Body of pancreas (tissue), 4 donors: ENCODE data around the gene CFAP157.

ENCODE experiments used
- POLR2A ChIP-seq, 3 donors: fragments of 450-650 bp; IDR thresholded peaks; one replicate each; pipeline ENCODE4 v1.6.1; 2016; ENCODE audit warnings: antibody characterized with exemption in 3 of 3, mild to moderate bottlenecking in 2 of 3
- TF ChIP-seq, protein P1 (sequence below), 7 experiments: fragments of 450-650 bp in 4 of 7; fragments of 200-600 bp in 3 of 7; sonication (generic) in 3 of 7; IDR thresholded peaks; one replicate each; pipeline ENCODE4 v1.5.1; 2016 to 2019; ENCODE audit warnings: antibody characterized with exemption in 7 of 7

DNA sequence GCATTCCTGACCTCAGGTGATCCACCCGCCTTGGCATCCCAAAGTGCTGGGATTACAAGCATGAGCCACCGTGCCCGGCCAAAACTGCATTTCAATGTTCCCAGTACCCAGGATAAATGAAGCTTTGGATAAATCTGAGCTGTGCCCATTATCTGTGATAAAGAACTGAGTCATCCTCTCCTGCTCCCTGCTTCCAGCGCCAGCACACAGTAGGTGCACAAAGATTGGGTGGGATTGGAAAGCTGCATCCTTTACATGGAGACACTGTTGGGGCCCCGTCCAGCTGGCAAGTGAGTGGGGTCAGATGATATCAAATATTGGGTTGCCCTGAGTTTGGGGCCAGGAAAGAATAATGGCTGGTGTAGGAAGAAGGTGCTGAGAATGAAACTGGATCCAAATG, 54.3 kb downstream of the CFAP157 start:
- TF ChIP-seq, protein P1, sequence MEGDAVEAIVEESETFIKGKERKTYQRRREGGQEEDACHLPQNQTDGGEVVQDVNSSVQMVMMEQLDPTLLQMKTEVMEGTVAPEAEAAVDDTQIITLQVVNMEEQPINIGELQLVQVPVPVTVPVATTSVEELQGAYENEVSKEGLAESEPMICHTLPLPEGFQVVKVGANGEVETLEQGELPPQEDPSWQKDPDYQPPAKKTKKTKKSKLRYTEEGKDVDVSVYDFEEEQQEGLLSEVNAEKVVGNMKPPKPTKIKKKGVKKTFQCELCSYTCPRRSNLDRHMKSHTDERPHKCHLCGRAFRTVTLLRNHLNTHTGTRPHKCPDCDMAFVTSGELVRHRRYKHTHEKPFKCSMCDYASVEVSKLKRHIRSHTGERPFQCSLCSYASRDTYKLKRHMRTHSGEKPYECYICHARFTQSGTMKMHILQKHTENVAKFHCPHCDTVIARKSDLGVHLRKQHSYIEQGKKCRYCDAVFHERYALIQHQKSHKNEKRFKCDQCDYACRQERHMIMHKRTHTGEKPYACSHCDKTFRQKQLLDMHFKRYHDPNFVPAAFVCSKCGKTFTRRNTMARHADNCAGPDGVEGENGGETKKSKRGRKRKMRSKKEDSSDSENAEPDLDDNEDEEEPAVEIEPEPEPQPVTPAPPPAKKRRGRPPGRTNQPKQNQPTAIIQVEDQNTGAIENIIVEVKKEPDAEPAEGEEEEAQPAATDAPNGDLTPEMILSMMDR (IDR thresholded peaks at IDR 0.05) = no peak
- TF ChIP-seq POLR2A (IDR thresholded peaks at IDR 0.05) = no peak
